ENCODE data around the gene EDNRB. TPM values are rescaled to one million over a fixed set of nuclear protein-coding genes. Genes with fewer than 3 reads are reported as not detected.

EDNRB gene
- total RNA-seq, 1 experiment from 2014 or later = 19.2 TPM

DNA sequence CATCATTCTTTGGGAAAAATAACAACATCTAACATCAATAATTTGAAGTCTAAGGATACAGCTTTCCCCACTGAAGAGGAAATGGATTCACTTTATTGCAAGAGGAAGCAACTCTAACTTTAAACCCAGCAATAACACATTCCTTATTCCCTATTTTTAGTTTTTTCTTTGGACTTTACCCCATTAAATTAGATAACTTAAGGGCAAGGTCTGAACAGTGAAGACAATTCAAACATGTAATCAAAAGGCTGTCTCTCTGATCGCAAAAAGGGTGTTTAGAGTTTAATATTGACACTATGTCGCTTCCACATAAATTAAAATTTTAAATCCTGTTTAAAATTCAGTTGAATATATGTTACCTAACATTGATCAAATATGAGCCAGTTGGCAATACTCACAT, 10.1 kb downstream of the EDNRB start:
- H3K36me3 Mint-ChIP-seq (ENCODE audit: insufficient read depth, unreplicated experiment) = peaks cover 7% of the 10 kb centered on the region
- BruUV-seq (replicated peaks) = no TSS peak
- no peaks in the 10 kb centered on the region for H3K27me3 Mint-ChIP-seq (ENCODE audit: insufficient read depth, unreplicated experiment)
- H3K4me1 Mint-ChIP-seq (ENCODE audit: low read depth, unreplicated experiment) = no peaks in the 10 kb centered on the region
- no peaks in the 10 kb centered on the region for H3K4me1 ChIP-seq
- H3K27me3 ChIP-seq (replicated peaks; ENCODE audit: control insufficient read depth, insufficient read depth, low read length) = no peaks in the 10 kb centered on the region
- H3K36me3 ChIP-seq (ENCODE audit: control insufficient read depth, insufficient read depth, low read length) = no peaks in the 10 kb centered on the region; the same call in 1 of the 2 replicates
- TF ChIP-seq, protein P1, sequence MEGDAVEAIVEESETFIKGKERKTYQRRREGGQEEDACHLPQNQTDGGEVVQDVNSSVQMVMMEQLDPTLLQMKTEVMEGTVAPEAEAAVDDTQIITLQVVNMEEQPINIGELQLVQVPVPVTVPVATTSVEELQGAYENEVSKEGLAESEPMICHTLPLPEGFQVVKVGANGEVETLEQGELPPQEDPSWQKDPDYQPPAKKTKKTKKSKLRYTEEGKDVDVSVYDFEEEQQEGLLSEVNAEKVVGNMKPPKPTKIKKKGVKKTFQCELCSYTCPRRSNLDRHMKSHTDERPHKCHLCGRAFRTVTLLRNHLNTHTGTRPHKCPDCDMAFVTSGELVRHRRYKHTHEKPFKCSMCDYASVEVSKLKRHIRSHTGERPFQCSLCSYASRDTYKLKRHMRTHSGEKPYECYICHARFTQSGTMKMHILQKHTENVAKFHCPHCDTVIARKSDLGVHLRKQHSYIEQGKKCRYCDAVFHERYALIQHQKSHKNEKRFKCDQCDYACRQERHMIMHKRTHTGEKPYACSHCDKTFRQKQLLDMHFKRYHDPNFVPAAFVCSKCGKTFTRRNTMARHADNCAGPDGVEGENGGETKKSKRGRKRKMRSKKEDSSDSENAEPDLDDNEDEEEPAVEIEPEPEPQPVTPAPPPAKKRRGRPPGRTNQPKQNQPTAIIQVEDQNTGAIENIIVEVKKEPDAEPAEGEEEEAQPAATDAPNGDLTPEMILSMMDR (IDR thresholded peaks at IDR 0.05; ENCODE audit: insufficient read depth in 1 of 2, low read depth in 1 of 2, low read length in 1 of 2, severe bottlenecking in 1 of 2, unreplicated experiment in 1 of 2) = no peak
- intact Hi-C loops (cut with micrococcal nuclease; ENCODE audit: unreplicated experiment) = no loop called here
- H3K9me3 ChIP-seq = no peaks in the 10 kb centered on the region
- DNase-seq = no peak
- H3K4me3 Mint-ChIP-seq (ENCODE audit: unreplicated experiment) = no peak overlapping the region
- ChIA-PET POLR2A (no interaction called here), CTCF (no interaction called here)
- peaks cover 9% of the 10 kb centered on the region for H3K9me3 Mint-ChIP-seq (ENCODE audit: unreplicated experiment)
- no peak overlapping the region for H3K4me3 ChIP-seq (ENCODE audit: low read depth, low read length)
- H3K27ac Mint-ChIP-seq (ENCODE audit: unreplicated experiment) = no peak overlapping the region

DNA sequence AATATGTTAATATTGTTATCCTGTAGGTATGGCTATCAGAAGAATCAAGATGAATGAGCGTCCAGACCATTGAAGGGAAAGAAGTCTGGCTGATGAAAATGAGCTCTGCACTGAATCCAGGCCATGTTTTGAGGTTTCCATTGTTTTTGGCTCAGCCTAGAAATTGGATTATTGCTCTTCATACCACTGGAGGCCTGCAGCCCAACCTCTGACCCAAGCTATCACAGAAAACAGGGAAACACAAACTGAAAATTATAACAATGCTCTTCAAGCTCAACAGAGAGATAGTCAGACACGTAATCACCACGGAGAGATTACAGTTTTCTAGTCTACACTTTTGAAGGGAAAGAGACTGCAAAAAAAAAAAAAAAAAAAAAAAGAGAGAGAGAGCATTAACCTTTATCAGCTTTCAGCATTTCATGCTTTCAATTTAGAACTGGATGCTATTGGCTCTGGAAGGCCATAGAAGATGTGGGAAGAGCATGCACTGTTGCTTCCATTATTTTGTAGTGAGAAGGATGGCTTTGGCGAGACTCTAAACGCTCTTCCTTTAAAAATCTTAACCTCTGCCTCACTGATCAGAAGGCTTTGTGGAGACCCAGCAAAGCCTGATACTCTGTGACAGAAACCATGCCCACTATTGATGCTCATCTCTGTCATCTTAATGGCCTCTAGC, 10.8 kb downstream of the EDNRB start:
- BruUV-seq (replicated peaks) = no TSS peak
- DNase-seq = no peak
- H3K36me3 Mint-ChIP-seq (ENCODE audit: insufficient read depth, unreplicated experiment) = peaks cover 7% of the 10 kb centered on the region
- POLR2A ChIA-PET = no interaction called here
- CTCF ChIA-PET = no interaction called here
- intact Hi-C loops (cut with micrococcal nuclease; ENCODE audit: unreplicated experiment) = no loop called here
- Histone ChIP-seq H3K36me3 (ENCODE audit: control insufficient read depth, insufficient read depth, low read length) (no peaks in the 10 kb centered on the region; the same call in 1 of the 2 replicates), H3K4me1 (no peaks in the 10 kb centered on the region), H3K4me3 (ENCODE audit: low read depth, low read length) (no peak overlapping the region), H3K27me3 (replicated peaks; ENCODE audit: control insufficient read depth, insufficient read depth, low read length) (no peaks in the 10 kb centered on the region), H3K9me3 (no peaks in the 10 kb centered on the region)
- H3K27ac Mint-ChIP-seq (ENCODE audit: unreplicated experiment) = no peak overlapping the region
- TF ChIP-seq, protein P1 (IDR thresholded peaks at IDR 0.05; ENCODE audit: insufficient read depth in 1 of 2, low read depth in 1 of 2, low read length in 1 of 2, severe bottlenecking in 1 of 2, unreplicated experiment in 1 of 2) = no peak
- no peaks in the 10 kb centered on the region for H3K27me3 Mint-ChIP-seq (ENCODE audit: insufficient read depth, unreplicated experiment)
- H3K9me3 Mint-ChIP-seq (ENCODE audit: unreplicated experiment) = peaks cover 14% of the 10 kb centered on the region
- no peak overlapping the region for H3K4me3 Mint-ChIP-seq (ENCODE audit: unreplicated experiment)
- H3K4me1 Mint-ChIP-seq (ENCODE audit: low read depth, unreplicated experiment) = no peaks in the 10 kb centered on the region

DNA sequence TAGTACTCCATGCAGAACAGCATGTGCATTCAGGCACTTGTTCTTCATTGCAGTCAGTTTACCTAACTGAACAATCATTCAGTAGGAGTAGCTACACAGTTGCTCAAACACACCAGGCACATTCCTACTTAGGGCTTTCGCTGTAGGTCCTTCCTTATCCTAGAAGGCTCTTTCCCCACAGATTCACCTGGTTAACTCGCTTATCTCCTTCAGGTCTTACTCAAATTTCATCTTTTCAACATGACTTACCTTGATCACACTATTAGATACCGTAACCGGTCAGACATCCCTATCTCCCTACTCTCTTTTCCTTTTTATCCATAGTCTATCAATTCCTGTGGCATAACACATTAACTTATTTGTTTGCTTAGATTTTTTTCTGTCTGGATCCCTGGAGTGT, 14.6 kb downstream of the EDNRB start:
- intact Hi-C loops (cut with micrococcal nuclease; ENCODE audit: unreplicated experiment) = no loop called here
- H3K4me3 Mint-ChIP-seq (ENCODE audit: unreplicated experiment) = no peak overlapping the region

More for the DNA sequence above, 14.6 kb downstream of the EDNRB start:
- no peaks in the 10 kb centered on the region for H3K27me3 Mint-ChIP-seq (ENCODE audit: insufficient read depth, unreplicated experiment)
- Histone ChIP-seq H3K27me3 (replicated peaks; ENCODE audit: control insufficient read depth, insufficient read depth, low read length) (no peaks in the 10 kb centered on the region), H3K36me3 (ENCODE audit: control insufficient read depth, insufficient read depth, low read length) (no peaks in the 10 kb centered on the region; the same call in 1 of the 2 replicates), H3K4me1 (no peaks in the 10 kb centered on the region), H3K9me3 (no peaks in the 10 kb centered on the region), H3K4me3 (ENCODE audit: low read depth, low read length) (no peak overlapping the region)
- H3K36me3 Mint-ChIP-seq (ENCODE audit: insufficient read depth, unreplicated experiment) = peaks cover 16% of the 10 kb centered on the region
- POLR2A ChIA-PET = no interaction called here
- H3K4me1 Mint-ChIP-seq (ENCODE audit: low read depth, unreplicated experiment) = peaks cover 7% of the 10 kb centered on the region
- no peak overlapping the region for H3K27ac Mint-ChIP-seq (ENCODE audit: unreplicated experiment)
- H3K9me3 Mint-ChIP-seq (ENCODE audit: unreplicated experiment) = peaks cover 24% of the 10 kb centered on the region
- BruUV-seq (replicated peaks) = no TSS peak
- TF ChIP-seq, protein P1 (IDR thresholded peaks at IDR 0.05; ENCODE audit: insufficient read depth in 1 of 2, low read depth in 1 of 2, low read length in 1 of 2, severe bottlenecking in 1 of 2, unreplicated experiment in 1 of 2) = no peak
- no peak for DNase-seq
- CTCF ChIA-PET = no interaction called here

Measured in Caco-2 (cell line).